Measurements from ENCODE around the gene SLC22A23. TPM values are rescaled to one million over a fixed set of nuclear protein-coding genes. Genes with fewer than 3 reads are reported as not detected.
A peak's percentile ranks its signal among the peaks of the same experiment; 100 is the strongest.

SLC22A23 gene
- total RNA-seq, 1 experiment from 2014 or later, result 6.8 TPM

- Mint-ChIP-seq H3K27me3 (ENCODE audit: low read depth) (no peaks in the 10 kb centered on the region; the same call in 1 of the 2 replicates), H3K4me1 (peaks cover 74 to 79% of the 10 kb centered on the region in 2 experiments), H3K27ac (peak overlapping the region in 1 of 3 experiments; percentile 73; a peak in 1 of 7 replicates), H3K4me3 (no peak overlapping the region), H3K36me3 (ENCODE audit: insufficient read depth in 1 of 3, low read depth in 3 of 3) (peaks cover 0 to 4% (median 0%) of the 10 kb centered on the region in 3 experiments; a peak in 1 of 7 replicates), H3K9me3 (no peaks in the 10 kb centered on the region)
- Histone ChIP-seq H2AFZ (ENCODE audit: low read length) (no peak overlapping the region), H2BK20ac (ENCODE audit: low read depth, low read length, poor library complexity, severe bottlenecking) (no peak overlapping the region), H4K20me1 (ENCODE audit: control insufficient read depth, insufficient read depth, insufficient read length) (no peaks in the 10 kb centered on the region), H3K4me1 (ENCODE audit: insufficient read depth, low read length) (peaks cover 27% of the 10 kb centered on the region; the same call in 1 of the 2 replicates), H3K27ac (ENCODE audit: insufficient read length, low read depth, low read length) (no peak overlapping the region), H3K4me2 (ENCODE audit: insufficient read depth, insufficient read length, low read length) (no peak overlapping the region), H3K79me1 (ENCODE audit: insufficient read depth, low read depth, low read length, poor library complexity, severe bottlenecking) (peaks cover 3% of the 10 kb centered on the region), H2BK12ac (ENCODE audit: insufficient read length, low read depth, low read length) (no peak overlapping the region), H3K18ac (ENCODE audit: insufficient read length, low read depth, low read length) (no peak overlapping the region), H4K8ac (replicated peaks; ENCODE audit: insufficient read length, low read depth, low read length) (no peak overlapping the region), H3K23ac (ENCODE audit: insufficient read length, low read depth, low read length) (no peak overlapping the region), H3K14ac (ENCODE audit: insufficient read depth, low read length) (no peak overlapping the region), H3K79me2 (ENCODE audit: insufficient read depth, low read length) (peaks cover 9% of the 10 kb centered on the region; the same call in 1 of the 2 replicates), H4K5ac (ENCODE audit: insufficient read length, low read depth, low read length) (no peak overlapping the region), H3K23me2 (ENCODE audit: insufficient read length, low read depth, low read length, poor library complexity, severe bottlenecking) (no peaks in the 10 kb centered on the region), H3K4ac (ENCODE audit: low read depth, low read length) (no peak overlapping the region), H2BK120ac (ENCODE audit: low read depth, low read length, poor library complexity, severe bottlenecking) (no peak overlapping the region), H3T11ph (ENCODE audit: low read length) (no peak overlapping the region), H2BK15ac (ENCODE audit: low read depth, low read length) (no peak overlapping the region), H2AK5ac (ENCODE audit: insufficient read length, low read length) (no peak overlapping the region), H2BK5ac (ENCODE audit: insufficient read length, low read length) (no peak overlapping the region), H3K9me3 (ENCODE audit: control insufficient read depth, low read depth, low read length) (no peaks in the 10 kb centered on the region), H3K27me3 (ENCODE audit: insufficient read depth, low read length) (no peaks in the 10 kb centered on the region), H3K9ac (ENCODE audit: extremely low read depth, insufficient read length, low read length) (no peak overlapping the region), H4K91ac (ENCODE audit: insufficient read length, low read depth, low read length) (no peak overlapping the region), H3K56ac (ENCODE audit: insufficient read length, low read depth, low read length) (no peak overlapping the region)
- no peak for TF ChIP-seq CTCF (conservative IDR thresholded peaks at IDR 0.05)
- DNase-seq, result no peak
- WGBS (ENCODE audit: extremely low coverage, insufficient read length, low lambda C conversion rate), result no CpG with 5 or more reads among the region's 3 CpGs
Observed at GRCh38 chr6:3421143-3421542, 35.7 kb downstream of the SLC22A23 start.
